Vagina (tissue), 2 donors: Measurements from ENCODE around the gene ST6GALNAC4.

ENCODE experiments used
- CTCF ChIP-seq, 3 experiments: fragments of 450-650 bp in 2 of 3; fragments of 200-600 bp in 1 of 3; sonication (generic) in 1 of 3; IDR thresholded peaks; one replicate each; pipeline ENCODE4 v1.5.1; 2017 to 2019; ENCODE audit warnings: antibody characterized with exemption in 3 of 3, mild to moderate bottlenecking in 2 of 3, moderate library complexity in 2 of 3
- POLR2A ChIP-seq, 2 donors: fragments of 450-650 bp; IDR thresholded peaks; one replicate each; pipeline ENCODE4 v1.6.1; 2017; ENCODE audit warnings: antibody characterized with exemption in 2 of 2, mild to moderate bottlenecking in 2 of 2, moderate library complexity in 2 of 2
- POLR2AphosphoS5 ChIP-seq, 2 donors: sonication (generic); formaldehyde crosslinking; IDR thresholded peaks; one replicate each; pipeline ENCODE4 v1.9.0; 2017; ENCODE audit warnings: antibody characterized with exemption in 2 of 2, mild to moderate bottlenecking in 2 of 2, low read depth in 1 of 2; ENCODE audit not compliant: insufficient read depth in 1 of 2

- TF ChIP-seq CTCF (IDR thresholded peaks at IDR 0.05) (no peak), POLR2A (IDR thresholded peaks at IDR 0.05) (no peak), POLR2AphosphoS5 (IDR thresholded peaks at IDR 0.05; ENCODE audit: insufficient read depth in 1 of 2, low read depth in 1 of 2) (no peak)
Measured at GRCh38 chr9:127959398-127959797, 42.6 kb upstream of the ST6GALNAC4 start.
